ENCODE measurements around the gene SFMBT2. TPM values are rescaled to one million over a fixed set of nuclear protein-coding genes. Genes with fewer than 3 reads are reported as not detected.

SFMBT2 gene
- total RNA-seq (2014; rRNA removed; shearing (Covaris generic)): 5.1 and 7.9 TPM in 2 replicates
- 7.0 and 8.3 TPM in 2 replicates for total RNA-seq (2022)
- percentile 65 among the genes with signal in this experiment for Bru-seq, nascent RNA
- BruChase-seq, experiment 1, labeled RNA remaining after a 6-hour chase: percentile 62 among the genes with signal in this experiment
- percentile 58 among the genes with signal in this experiment for BruChase-seq, experiment 2, labeled RNA remaining after a 2-hour chase
- long read RNA-seq, partial matches to known transcripts: 1 of 2 reads
- long read RNA-seq, other reads (novel, unspliced or antisense): 1 of 2 reads

DNA sequence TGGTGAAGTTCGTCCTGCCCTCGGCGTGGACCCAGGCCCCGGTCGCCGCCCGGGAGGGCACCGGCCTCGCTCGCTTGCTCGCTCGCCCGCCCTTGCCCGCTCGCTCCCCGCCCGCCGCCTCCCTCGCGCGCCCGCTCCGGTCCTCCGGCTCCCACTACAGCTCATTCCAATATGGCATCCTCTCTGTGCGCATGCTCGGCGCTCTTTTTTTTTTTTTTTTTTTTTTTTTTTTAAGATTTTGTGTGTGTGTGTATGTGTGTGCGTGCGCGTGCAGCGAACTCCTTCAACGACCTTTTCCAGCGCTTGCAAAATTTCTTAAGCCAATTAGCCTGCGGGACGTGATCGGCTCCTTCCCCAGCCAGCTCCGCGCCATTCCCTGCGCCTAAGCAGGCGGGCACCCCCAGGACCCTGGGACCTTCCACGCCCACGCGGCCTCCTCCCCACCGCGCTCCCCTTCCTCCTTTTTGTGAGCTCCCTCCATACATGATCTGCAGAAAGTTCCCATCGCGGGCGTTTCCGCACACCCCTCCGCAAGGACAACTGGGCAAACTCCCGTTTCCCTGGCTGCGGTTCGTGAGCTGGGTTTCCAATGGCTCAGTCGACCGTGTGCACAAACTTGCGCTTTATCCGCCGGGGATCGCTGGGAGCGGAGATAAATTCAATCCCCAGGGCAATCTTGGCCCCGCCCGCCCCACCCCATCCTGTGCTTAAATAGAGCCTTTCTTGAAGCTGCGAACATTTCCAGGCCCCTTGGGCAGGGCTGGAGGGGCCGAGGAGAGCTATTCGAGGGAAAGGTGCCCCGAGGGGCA is at the start of gene SFMBT2:
Gene SFMBT2, minus strand, starts transcription at position 173 of the 809 bp plus-strand sequence. CDS start 29,136 bp downstream, outside the sequence.
- peaks cover 16% of the 10 kb centered on the region for H3K4me1 ChIP-seq (ENCODE audit: insufficient read depth, low read length, poor library complexity, severe bottlenecking)
- H4K20me1 ChIP-seq (ENCODE audit: insufficient read depth, low read length): no peaks in the 10 kb centered on the region
- no TSS peak for BruUV-seq (replicated peaks)
- no peaks in the 10 kb centered on the region for H3K36me3 ChIP-seq (ENCODE audit: insufficient read depth, low read length)
- no peaks in the 10 kb centered on the region for H3K9me2 ChIP-seq (ENCODE audit: insufficient read depth, low read length)
- H2AFZ ChIP-seq (ENCODE audit: low read length): peak within 1 kb of the TSS; percentile 99
- intact Hi-C loops (cut with micrococcal nuclease; ENCODE audit: unreplicated experiment): no loop called here
- POLR2A ChIA-PET: interaction anchor here (0.5 to 1.3 kb wide), 22 partner anchors 9 to 1607 kb away, joined by 3 to 10 read pairs (median 3); no protein-coding TSS in a partner anchor
- no peaks in the 10 kb centered on the region for H3K9me3 ChIP-seq (ENCODE audit: low read length)
- H3K27ac ChIP-seq (ENCODE audit: low read depth, low read length, poor library complexity, severe bottlenecking): no peak within 1 kb of the TSS
- CTCF ChIA-PET (ENCODE audit: unreplicated experiment): no interaction called here
- H3K79me2 ChIP-seq (ENCODE audit: insufficient read depth, low read depth, low read length): peaks cover 18% of the 10 kb centered on the region; the same call in 1 of the 2 replicates
- peak within 1 kb of the TSS; percentile 93 for H3K4me2 ChIP-seq (ENCODE audit: low read length)
- no peak for TF ChIP-seq EZH2phosphoT487 (IDR thresholded peaks at IDR 0.05; ENCODE audit: borderline replicate concordance, low read depth, low read length)
- TF ChIP-seq, protein P1, sequence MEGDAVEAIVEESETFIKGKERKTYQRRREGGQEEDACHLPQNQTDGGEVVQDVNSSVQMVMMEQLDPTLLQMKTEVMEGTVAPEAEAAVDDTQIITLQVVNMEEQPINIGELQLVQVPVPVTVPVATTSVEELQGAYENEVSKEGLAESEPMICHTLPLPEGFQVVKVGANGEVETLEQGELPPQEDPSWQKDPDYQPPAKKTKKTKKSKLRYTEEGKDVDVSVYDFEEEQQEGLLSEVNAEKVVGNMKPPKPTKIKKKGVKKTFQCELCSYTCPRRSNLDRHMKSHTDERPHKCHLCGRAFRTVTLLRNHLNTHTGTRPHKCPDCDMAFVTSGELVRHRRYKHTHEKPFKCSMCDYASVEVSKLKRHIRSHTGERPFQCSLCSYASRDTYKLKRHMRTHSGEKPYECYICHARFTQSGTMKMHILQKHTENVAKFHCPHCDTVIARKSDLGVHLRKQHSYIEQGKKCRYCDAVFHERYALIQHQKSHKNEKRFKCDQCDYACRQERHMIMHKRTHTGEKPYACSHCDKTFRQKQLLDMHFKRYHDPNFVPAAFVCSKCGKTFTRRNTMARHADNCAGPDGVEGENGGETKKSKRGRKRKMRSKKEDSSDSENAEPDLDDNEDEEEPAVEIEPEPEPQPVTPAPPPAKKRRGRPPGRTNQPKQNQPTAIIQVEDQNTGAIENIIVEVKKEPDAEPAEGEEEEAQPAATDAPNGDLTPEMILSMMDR (conservative IDR thresholded peaks at IDR 0.05; ENCODE audit: low read length): no peak
- peak; percentile 77 for DNase-seq (ENCODE audit: low spot score)
- peak within 1 kb of the TSS; percentile 95 for H3K4me3 ChIP-seq (ENCODE audit: low read depth, low read length, poor library complexity, severe bottlenecking)

DNA sequence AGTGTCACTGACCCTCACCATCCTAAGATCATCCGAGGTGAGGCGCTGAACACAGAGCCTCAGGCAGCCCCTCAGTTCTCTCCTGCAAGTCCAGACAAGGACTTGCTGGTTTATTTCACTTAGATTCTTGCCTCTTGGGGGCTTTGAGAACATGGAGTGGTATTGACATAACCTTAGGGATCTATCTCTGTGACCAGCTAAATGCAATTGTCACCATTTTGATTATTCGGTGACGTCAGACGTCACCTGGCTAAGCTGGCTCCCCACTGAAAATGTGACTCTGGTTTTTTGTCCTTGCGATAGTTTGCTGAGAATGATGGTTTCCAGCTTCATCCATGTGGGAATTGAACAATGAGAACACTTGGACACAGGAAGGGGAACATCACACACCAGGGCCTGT is 49.2 kb upstream of the SFMBT2 start:
- Histone ChIP-seq H3K36me3 (ENCODE audit: insufficient read depth, low read length) (no peaks in the 10 kb centered on the region), H3K4me1 (ENCODE audit: insufficient read depth, low read length, poor library complexity, severe bottlenecking) (peaks cover 10% of the 10 kb centered on the region), H2AFZ (ENCODE audit: low read length) (no peak overlapping the region), H3K9me2 (ENCODE audit: insufficient read depth, low read length) (no peaks in the 10 kb centered on the region), H3K79me2 (ENCODE audit: insufficient read depth, low read depth, low read length) (no peaks in the 10 kb centered on the region), H3K9me3 (ENCODE audit: low read length) (no peaks in the 10 kb centered on the region), H3K4me3 (ENCODE audit: low read depth, low read length, poor library complexity, severe bottlenecking) (no peak overlapping the region), H3K4me2 (ENCODE audit: low read length) (no peak overlapping the region), H3K27ac (ENCODE audit: low read depth, low read length, poor library complexity, severe bottlenecking) (no peak overlapping the region), H4K20me1 (ENCODE audit: insufficient read depth, low read length) (no peaks in the 10 kb centered on the region)
- BruUV-seq (replicated peaks): no TSS peak
- TF ChIP-seq, protein P1 (conservative IDR thresholded peaks at IDR 0.05; ENCODE audit: low read length): no peak
- no peak for TF ChIP-seq EZH2phosphoT487 (IDR thresholded peaks at IDR 0.05; ENCODE audit: borderline replicate concordance, low read depth, low read length)
- ChIA-PET POLR2A (no interaction called here), CTCF (ENCODE audit: unreplicated experiment) (no interaction called here)
- intact Hi-C loops (cut with micrococcal nuclease; ENCODE audit: unreplicated experiment): no loop called here
- DNase-seq (ENCODE audit: low spot score): no peak

All from OCI-LY7 (cell line).